Effector memory CD4-positive, alpha-beta T cell (primary cell): ENCODE data around the gene OR10C1.

ENCODE experiments used
- DNase-seq, 3 donors: peaks; one replicate each; pipeline ENCODE4 v3.0.0-alpha.2; 2020
- H3K27ac ChIP-seq: 2 replicates; pipeline ENCODE4 v1.7.0; 2013; ENCODE audit warnings: mild to moderate bottlenecking, low read length, moderate library complexity; ENCODE audit not compliant: insufficient read depth, poor library complexity, severe bottlenecking
- H3K27me3 ChIP-seq: replicated peaks from 2 replicates; pipeline ENCODE4 v1.7.0; 2013; ENCODE audit warnings: mild to moderate bottlenecking, low read length; ENCODE audit not compliant: insufficient read depth, control insufficient read depth, poor library complexity, severe bottlenecking
- H3K36me3 ChIP-seq: 2 replicates; pipeline ENCODE4 v1.7.0; 2013; ENCODE audit warnings: mild to moderate bottlenecking, low read length, moderate library complexity; ENCODE audit not compliant: control insufficient read depth, insufficient read depth
- H3K4me1 ChIP-seq: 2 replicates; pipeline ENCODE4 v1.7.0; 2013; ENCODE audit warnings: low read length, mild to moderate bottlenecking; ENCODE audit not compliant: control insufficient read depth, insufficient read depth, poor library complexity, severe bottlenecking
- H3K4me3 ChIP-seq: 2 replicates; pipeline ENCODE4 v1.7.0; 2013; ENCODE audit warnings: low read length, low read depth, mild to moderate bottlenecking; ENCODE audit not compliant: insufficient read depth, poor library complexity, severe bottlenecking
- H3K9me3 ChIP-seq: 2 replicates; pipeline ENCODE4 v1.7.0; 2013; ENCODE audit warnings: mild to moderate bottlenecking, low read length, moderate library complexity; ENCODE audit not compliant: control insufficient read depth

The OR10C1 gene

GRCh38 chr6:29466241-29466640 is 27.1 kb downstream of the OR10C1 start:
- no peak for DNase-seq
- Histone ChIP-seq H3K27me3 (peaks cover 3% of the 10 kb centered on the region), H3K4me1 (no peaks in the 10 kb centered on the region), H3K36me3 (no peaks in the 10 kb centered on the region), H3K27ac (no peak overlapping the region), H3K4me3 (no peak overlapping the region), H3K9me3 (no peaks in the 10 kb centered on the region)

DNA sequence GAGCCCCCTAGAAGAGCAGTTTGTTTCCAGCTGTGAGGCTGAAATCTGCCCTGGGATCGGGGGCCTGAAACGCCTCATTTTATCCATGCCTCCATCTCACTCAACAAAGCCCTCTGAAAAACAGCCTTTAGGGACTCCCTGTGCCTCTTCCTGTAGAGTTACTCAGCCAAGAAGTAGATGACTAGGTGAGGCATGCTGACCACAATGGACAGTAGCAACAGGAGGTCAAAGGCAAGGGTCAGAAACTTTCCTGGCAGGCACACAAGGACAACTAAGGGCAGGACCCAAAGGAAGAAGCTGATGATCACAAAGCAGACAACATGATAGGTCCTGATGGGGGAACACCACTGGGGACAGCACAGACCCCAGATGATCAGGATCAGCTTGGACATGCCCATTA is 35.9 kb downstream of the OR10C1 start:
- no peaks in the 10 kb centered on the region for H3K9me3 ChIP-seq
- H3K4me1 ChIP-seq, result no peaks in the 10 kb centered on the region
- DNase-seq, result no peak
- H3K27me3 ChIP-seq, result peaks cover 2% of the 10 kb centered on the region
- H3K27ac ChIP-seq, result no peak overlapping the region
- no peaks in the 10 kb centered on the region for H3K36me3 ChIP-seq
- H3K4me3 ChIP-seq, result no peak overlapping the region

- DNase-seq, result no peak
- no peaks in the 10 kb centered on the region for H3K36me3 ChIP-seq
- no peak overlapping the region for H3K27ac ChIP-seq
- H3K4me1 ChIP-seq, result no peaks in the 10 kb centered on the region
- H3K4me3 ChIP-seq, result no peak overlapping the region
- H3K9me3 ChIP-seq, result no peaks in the 10 kb centered on the region
- H3K27me3 ChIP-seq, result no peaks in the 10 kb centered on the region
Observed at GRCh38 chr6:29477923-29478450, 38.9 kb downstream of the OR10C1 start.

DNA sequence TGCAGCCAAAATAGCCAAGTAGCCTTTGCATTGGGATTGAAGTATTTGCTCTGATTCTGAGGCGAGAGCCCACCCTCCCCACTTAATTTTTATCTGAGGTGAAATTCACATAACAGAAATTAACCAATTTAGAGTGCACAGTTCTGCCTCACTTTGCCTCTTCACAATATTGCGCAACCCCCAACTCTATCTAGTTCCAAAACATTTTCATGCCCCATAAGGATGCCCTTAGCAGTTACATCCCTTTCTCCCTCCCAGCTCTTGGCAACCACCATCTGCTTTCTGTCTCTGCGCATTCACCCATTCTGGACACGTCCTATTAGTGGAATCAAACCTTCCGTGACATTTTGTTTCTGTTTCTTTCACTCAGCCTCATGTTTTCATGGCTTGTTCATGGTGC is 39.6 kb downstream of the OR10C1 start:
- DNase-seq, result no peak
- no peaks in the 10 kb centered on the region for H3K36me3 ChIP-seq
- H3K27ac ChIP-seq, result no peak overlapping the region
- no peak overlapping the region for H3K4me3 ChIP-seq
- no peaks in the 10 kb centered on the region for H3K9me3 ChIP-seq
- H3K27me3 ChIP-seq, result no peaks in the 10 kb centered on the region
- H3K4me1 ChIP-seq, result no peaks in the 10 kb centered on the region

- no peaks in the 10 kb centered on the region for H3K27me3 ChIP-seq
- no peak overlapping the region for H3K27ac ChIP-seq
- H3K36me3 ChIP-seq, result no peaks in the 10 kb centered on the region
- no peak overlapping the region for H3K4me3 ChIP-seq
- DNase-seq, result no peak
- no peaks in the 10 kb centered on the region for H3K4me1 ChIP-seq
- H3K9me3 ChIP-seq, result no peaks in the 10 kb centered on the region
Observed at GRCh38 chr6:29479560-29479959, 40.5 kb downstream of the OR10C1 start.

DNA sequence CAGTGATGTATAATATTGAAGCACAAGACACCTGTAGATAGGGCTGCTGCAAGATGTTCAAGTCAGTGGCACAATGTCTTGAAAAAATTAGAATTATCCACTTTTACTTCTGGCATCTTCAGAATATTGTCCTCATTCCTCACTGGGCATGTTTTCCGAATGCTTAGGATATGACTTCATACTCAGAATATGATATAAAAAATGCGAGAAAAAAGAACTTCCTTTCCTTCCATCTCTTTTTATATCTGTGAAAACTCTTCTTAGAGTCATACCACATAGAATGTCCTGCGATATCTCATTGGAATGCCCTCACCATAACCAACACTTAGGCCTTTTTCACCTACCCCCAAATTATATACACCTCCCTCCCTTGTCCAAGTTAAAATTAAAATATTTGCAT is 44.1 kb downstream of the OR10C1 start:
- H3K4me1 ChIP-seq, result no peaks in the 10 kb centered on the region
- H3K36me3 ChIP-seq, result no peaks in the 10 kb centered on the region
- no peaks in the 10 kb centered on the region for H3K27me3 ChIP-seq
- H3K27ac ChIP-seq, result no peak overlapping the region
- H3K9me3 ChIP-seq, result no peaks in the 10 kb centered on the region
- DNase-seq, result no peak
- no peak overlapping the region for H3K4me3 ChIP-seq

DNA sequence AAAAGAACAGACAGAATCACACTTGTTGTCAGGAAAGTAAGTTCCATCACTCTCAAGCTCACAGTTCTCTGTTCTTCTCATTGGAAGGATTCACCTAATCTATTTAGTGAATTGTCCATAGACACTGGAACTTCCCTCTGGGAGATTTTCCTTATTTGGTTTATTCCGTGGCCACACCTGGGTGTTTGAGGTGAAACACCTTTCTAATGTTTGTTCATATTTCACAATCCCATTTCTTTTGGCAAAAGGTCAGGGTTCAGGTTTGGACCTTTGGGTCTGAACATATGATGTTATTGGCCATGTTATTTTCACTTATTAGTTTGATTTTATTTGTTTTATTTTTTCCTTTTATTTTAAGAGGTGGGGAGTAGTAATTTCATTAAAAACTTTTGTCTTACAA is 44.6 kb downstream of the OR10C1 start:
- H3K4me3 ChIP-seq, result no peak overlapping the region

DNA sequence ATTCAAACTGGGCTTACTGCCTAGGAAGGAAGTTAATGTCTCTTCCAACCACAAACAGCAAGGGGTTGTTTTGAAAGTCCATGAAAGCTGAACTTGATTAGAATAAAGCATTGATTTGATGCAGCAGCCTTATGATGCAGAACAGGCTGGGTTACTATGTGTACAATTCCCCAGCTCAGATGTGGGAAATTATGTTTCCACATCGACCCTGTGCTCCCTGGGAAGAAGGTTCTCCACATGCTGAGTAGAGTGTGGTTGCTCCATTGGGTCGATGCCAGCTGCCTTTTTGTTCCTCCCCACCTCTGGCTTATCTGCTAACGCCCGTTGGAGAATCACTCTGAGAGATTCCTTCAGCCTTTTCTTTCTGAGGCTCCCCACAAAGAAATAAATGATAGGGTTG is 47.5 kb downstream of the OR10C1 start:
- Histone ChIP-seq H3K4me1 (no peaks in the 10 kb centered on the region), H3K36me3 (no peaks in the 10 kb centered on the region), H3K27me3 (no peaks in the 10 kb centered on the region), H3K27ac (no peak overlapping the region), H3K4me3 (no peak overlapping the region), H3K9me3 (no peaks in the 10 kb centered on the region)
- no peak for DNase-seq

More for the DNA sequence above, 44.6 kb downstream of the OR10C1 start:
- Histone ChIP-seq H3K36me3 (no peaks in the 10 kb centered on the region), H3K9me3 (no peaks in the 10 kb centered on the region), H3K27me3 (no peaks in the 10 kb centered on the region), H3K4me1 (no peaks in the 10 kb centered on the region), H3K27ac (no peak overlapping the region)
- no peak for DNase-seq

GRCh38 chr6:29487131-29487530 is 48.0 kb downstream of the OR10C1 start:
- Histone ChIP-seq H3K4me1 (no peaks in the 10 kb centered on the region), H3K9me3 (no peaks in the 10 kb centered on the region), H3K27ac (no peak overlapping the region), H3K4me3 (no peak overlapping the region), H3K36me3 (no peaks in the 10 kb centered on the region), H3K27me3 (no peaks in the 10 kb centered on the region)
- DNase-seq, result no peak

GRCh38 chr6:29487660-29488059 is 48.6 kb downstream of the OR10C1 start, which contains the start of gene MAS1L:
TSS of gene MAS1L (minus strand) at chr6:29487956. CDS start at chr6:29487902, 54 bp downstream.
- no peak for DNase-seq
- H3K27ac ChIP-seq, result no peak within 1 kb of the TSS
- H3K36me3 ChIP-seq, result no peaks in the 10 kb centered on the region
- H3K4me3 ChIP-seq, result no peak within 1 kb of the TSS
- no peaks in the 10 kb centered on the region for H3K4me1 ChIP-seq
- no peaks in the 10 kb centered on the region for H3K27me3 ChIP-seq
- H3K9me3 ChIP-seq, result no peaks in the 10 kb centered on the region
